A549 treated with Hydrocortisone at 1 μM for 4 hours (cell line): ENCODE measurements around the gene SPANXN2. TPM values are rescaled to one million over a fixed set of nuclear protein-coding genes. Genes with fewer than 3 reads are reported as not detected.

Experiments
- total RNA-seq: library from RNA; stranded (reverse); fragments of 200-300 nt; extraction: Qiagen RNA extraction; gene quantifications from 5 replicates; pipeline ENCODE4 v1.2.3, GENCODE V29; 2022

SPANXN2 gene, protein sequence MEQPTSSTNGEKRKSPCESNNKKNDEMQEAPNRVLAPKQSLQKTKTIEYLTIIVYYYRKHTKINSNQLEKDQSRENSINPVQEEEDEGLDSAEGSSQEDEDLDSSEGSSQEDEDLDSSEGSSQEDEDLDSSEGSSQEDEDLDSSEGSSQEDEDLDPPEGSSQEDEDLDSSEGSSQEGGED
- total RNA-seq, result not detected in 5 replicates

GRCh38 chrX:143720652-143721051 lies at the start of gene SPANXN2:
TSS of gene SPANXN2 (minus strand) at chrX:143720752. CDS start at chrX:143720668, 84 bp downstream.

Other genes with a start within 250 kb of the SPANXN2 start
- gene SPANXN3, start 203.3 kb downstream of the SPANXN2 start, total RNA-seq, result not detected in 5 replicates
- 0.01 TPM in 1 of 5 replicates, not detected in the others for gene SLITRK4, start 84.7 kb downstream of the SPANXN2 start, total RNA-seq
- not detected in 5 replicates for gene UBE2NL, start 163.3 kb upstream of the SPANXN2 start, total RNA-seq